ENCODE data around the gene NYAP1.

GRCh38 chr7:100515072-100515532 is 31.4 kb downstream of the NYAP1 start:
- TF ChIP-seq CTCF (conservative IDR thresholded peaks at IDR 0.05; ENCODE audit: low read depth, low read length) (no peak), EZH2 (IDR thresholded peaks at IDR 0.05; ENCODE audit: borderline replicate concordance, low read depth, low read length, poor library complexity, severe bottlenecking) (no peak)

Data from A673 (cell line).